Posterior vena cava (tissue), 2 donors: ENCODE results near the gene BPIFB4. TPM values are rescaled to one million over a fixed set of nuclear protein-coding genes. Genes with fewer than 3 reads are reported as not detected.

ENCODE experiments used
- DNase-seq: peaks from one replicate; pipeline ENCODE4 v3.0.0-alpha.2; 2020; ENCODE audit warnings: low spot score
- intact Hi-C, 2 donors: fragments of 100-400 bp; cut with DNase I; formaldehyde crosslinking; loops; one replicate each; pipeline versions ENCODE4 v1.14.1 to v1.14.2; 2022 to 2023
- total RNA-seq, 2 donors: library from RNA; stranded (reverse); fragmentation: NEBNext Ultra II Directional; extraction: Animal tissue kit (Norgen Biotek cat#: 25700); gene quantifications; one replicate each; pipeline ENCODE4 v1.2.1, GENCODE V29; 2021
- donor health status: DM: yes; HTN: yes; CAD: no.
- donor health status: DM: yes; HTN: yes; CAD: no.

BPIFB4 gene
- total RNA-seq, 2 donors from 2014 or later, result not detected

- intact Hi-C loops, result no loop called here
- no peak for DNase-seq
These were observed 20.3 kb upstream of the BPIFB4 start for GRCh38 chr20:33059136-33059535.

- DNase-seq, result no peak
- intact Hi-C loops, result no loop called here
These were observed 19.6 kb upstream of the BPIFB4 start for GRCh38 chr20:33059741-33060390.

DNA sequence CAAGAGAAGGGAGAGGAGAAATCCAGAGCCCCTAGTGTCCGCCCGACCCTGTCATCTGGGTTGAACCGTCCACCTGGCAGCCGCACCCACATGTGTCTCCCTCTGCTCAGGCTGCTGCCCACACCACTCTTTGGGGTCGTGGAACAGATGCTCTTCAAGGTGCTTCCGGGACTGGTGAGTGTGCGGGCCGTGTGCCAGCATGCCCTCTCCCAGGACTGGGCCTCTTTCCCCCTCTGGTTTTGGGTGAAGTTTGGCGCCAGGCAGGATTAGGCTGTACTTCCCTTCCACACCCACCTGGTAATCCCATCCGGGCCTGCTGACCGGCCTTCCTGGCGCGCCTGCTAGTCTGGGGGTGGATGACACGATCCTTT, 17.8 kb upstream of the BPIFB4 start:
- intact Hi-C loops, result no loop called here

DNA sequence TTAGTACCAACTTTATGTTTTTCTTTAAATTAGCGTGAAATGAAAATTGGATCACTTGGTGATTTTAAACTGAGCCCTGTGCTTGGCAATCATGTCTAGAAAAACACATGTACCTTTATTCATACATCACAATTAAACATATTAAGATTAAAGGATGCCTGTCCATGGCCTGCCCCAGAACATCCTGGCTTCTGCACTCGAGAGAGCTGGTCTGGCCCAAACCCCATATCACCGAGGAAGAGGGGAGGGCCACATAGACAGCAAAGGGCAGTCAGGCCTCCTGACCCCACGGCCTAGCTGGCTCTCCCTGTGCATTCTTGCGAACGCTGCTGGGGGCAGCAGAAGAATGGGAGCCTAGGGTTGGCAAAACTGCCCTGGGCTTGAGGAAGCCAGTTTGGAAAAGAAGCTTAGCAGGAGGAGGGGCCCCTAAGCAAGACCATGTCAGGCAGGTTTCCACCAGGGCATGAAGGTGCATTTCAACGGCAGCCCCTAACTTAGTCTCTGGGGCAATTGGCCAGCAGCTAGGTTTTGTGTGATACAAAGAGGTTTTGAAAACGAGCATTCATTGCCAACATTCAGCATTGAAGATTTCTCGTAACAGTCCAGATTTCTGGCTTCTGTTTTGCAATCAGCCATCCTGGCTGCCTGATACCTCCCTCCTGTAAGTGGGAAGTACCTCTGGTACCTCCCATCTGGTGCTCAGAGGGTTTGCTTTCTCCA, 17.2 kb upstream of the BPIFB4 start:
- intact Hi-C loops, result no loop called here
- DNase-seq, result no peak

More for the DNA sequence above, 17.8 kb upstream of the BPIFB4 start:
- no peak for DNase-seq

DNA sequence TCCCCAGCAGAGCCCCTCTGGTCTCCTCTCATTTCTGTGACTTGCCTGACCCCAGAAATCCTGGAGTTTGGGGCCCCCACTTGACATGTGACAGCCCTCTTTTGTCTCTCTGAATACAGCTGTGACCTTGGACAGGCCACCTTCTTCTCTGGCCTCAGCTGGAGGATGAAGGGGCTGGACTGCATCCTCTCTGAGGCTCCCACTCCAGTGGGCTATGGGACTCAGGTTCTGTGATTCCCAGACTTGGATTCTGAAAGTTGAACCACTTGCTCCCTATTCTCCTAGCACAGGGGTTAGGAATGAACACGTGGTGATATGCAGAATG, 16.7 kb upstream of the BPIFB4 start:
- no peak for DNase-seq
- intact Hi-C loops, result no loop called here

GRCh38 chr20:33063271-33063670, 16.2 kb upstream of the BPIFB4 start:
- DNase-seq, result no peak
- intact Hi-C loops, result no loop called here

GRCh38 chr20:33064572-33065287, 14.7 kb upstream of the BPIFB4 start:
- intact Hi-C loops, result no loop called here

GRCh38 chr20:33065785-33066184, 13.7 kb upstream of the BPIFB4 start:
- no peak for DNase-seq
- intact Hi-C loops, result no loop called here

More at GRCh38 chr20:33064572-33065287, 14.7 kb upstream of the BPIFB4 start:
- DNase-seq, result no peak

GRCh38 chr20:33067806-33068205, 11.6 kb upstream of the BPIFB4 start:
- intact Hi-C loops, result no loop called here
- DNase-seq, result no peak

GRCh38 chr20:33068251-33068939, 11.0 kb upstream of the BPIFB4 start:
- no peak for DNase-seq
- intact Hi-C loops, result no loop called here

GRCh38 chr20:33069673-33070072, 9.8 kb upstream of the BPIFB4 start:
- no peak for DNase-seq
- intact Hi-C loops, result no loop called here

GRCh38 chr20:33070111-33071053, 9.1 kb upstream of the BPIFB4 start:
- intact Hi-C loops, result no loop called here
- no peak for DNase-seq

DNA sequence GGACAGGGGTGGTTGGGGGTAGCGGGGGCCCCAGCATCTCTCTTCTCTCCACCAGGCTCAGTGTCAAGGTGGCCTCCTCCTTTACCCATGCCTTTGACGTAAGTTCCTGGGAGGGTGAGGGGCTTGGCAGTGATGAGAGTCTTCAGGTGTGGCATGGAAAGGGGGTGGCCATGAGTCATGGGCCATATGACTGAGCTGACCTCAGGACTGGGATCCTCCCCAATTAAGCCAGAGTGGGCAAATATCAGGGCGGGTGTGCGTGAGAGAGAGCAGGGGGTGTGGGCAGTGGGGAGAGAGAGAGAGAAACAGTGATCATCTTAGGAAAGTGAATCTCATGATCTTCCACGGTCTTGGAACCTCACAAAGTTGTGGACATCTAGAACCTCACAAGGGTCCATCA, 8.2 kb upstream of the BPIFB4 start:
- intact Hi-C loops, result no loop called here
- DNase-seq, result no peak

DNA sequence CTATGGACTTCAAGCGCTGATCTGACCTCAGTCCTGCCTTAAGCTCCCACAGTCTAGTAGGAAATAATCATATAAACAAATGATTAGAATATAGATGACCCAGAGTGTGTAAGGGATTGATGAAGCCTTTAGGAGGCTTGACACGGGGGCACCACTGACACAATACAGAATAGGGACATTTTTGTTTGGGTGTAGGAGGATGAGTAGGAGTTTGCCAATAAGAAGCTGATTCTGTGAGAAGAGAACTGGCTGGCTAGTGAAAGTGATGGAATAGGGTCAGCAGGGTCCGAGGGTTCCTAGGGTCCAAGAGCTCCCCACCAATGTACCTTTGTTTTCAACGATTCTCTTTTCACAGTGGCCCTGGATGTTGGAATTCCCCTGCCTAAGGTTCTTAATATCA, 7.1 kb upstream of the BPIFB4 start:
- DNase-seq, result no peak
- intact Hi-C loops, result no loop called here

- intact Hi-C loops, result no loop called here
- DNase-seq, result no peak
These were observed 6.6 kb upstream of the BPIFB4 start for GRCh38 chr20:33072813-33073212.

GRCh38 chr20:33074675-33075074, 4.8 kb upstream of the BPIFB4 start:
- intact Hi-C loops, result no loop called here
- DNase-seq, result no peak

- no peak for DNase-seq
- intact Hi-C loops, result no loop called here
These were observed 4.2 kb upstream of the BPIFB4 start for GRCh38 chr20:33075281-33075680.

DNA sequence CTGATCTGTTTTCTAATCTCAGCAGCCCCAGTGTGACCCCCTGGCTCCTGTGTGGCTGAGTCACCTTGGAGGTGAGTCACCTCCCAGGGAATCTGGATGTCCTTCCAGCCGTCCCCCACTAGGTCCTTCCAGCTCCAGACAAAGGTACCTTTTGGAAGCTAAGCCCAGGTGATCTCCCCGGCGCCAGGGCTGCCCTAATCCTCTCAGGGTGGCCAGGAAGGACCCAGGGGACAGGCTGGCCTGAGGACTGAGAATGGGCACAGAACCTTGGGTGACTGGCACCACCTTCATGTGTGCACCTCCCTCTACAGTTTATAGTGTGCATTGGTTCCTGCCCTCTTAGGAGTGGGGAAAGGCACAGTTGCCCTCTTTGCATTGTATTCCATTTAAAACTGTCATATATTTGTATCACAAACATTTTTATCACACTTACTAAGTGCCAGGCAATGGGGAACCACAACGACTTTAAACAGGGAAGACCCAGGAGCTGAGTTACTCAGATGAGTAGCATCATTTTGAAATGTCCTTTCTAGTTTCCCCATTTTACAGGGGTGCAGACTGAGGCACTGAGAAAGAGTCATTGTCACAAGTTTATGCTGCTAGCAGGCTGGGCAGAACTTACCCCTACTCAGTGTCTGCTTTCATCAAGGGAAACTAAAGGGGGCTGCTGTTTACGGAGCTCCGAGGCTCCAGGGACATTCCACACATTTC, 2.6 kb upstream of the BPIFB4 start:
- intact Hi-C loops, result no loop called here
- no peak for DNase-seq
